Stromal cell of bone marrow (primary cell): ENCODE data around the gene WNT4.

Source experiments
- DNase-seq: peaks from one replicate; pipeline ENCODE4 v3.0.0-alpha.2; 2012; ENCODE audit warnings: low read depth

WNT4 gene

GRCh38 chr1:22143065-22144033, at the start of gene WNT4:
Gene WNT4 (minus strand): TSS chr1:22143097. CDS start chr1:22142922, 175 bp downstream.
- DNase-seq: peak; percentile 6

- no peak for DNase-seq
Measured at GRCh38 chr1:22190731-22191130, 47.8 kb upstream of the WNT4 start.

- no peak for DNase-seq
Measured at GRCh38 chr1:22190251-22190650, 47.4 kb upstream of the WNT4 start.

GRCh38 chr1:22189619-22190018, 46.7 kb upstream of the WNT4 start:
- DNase-seq: no peak

GRCh38 chr1:22188914-22189313, 46.0 kb upstream of the WNT4 start:
- DNase-seq: no peak

GRCh38 chr1:22188436-22188835, 45.5 kb upstream of the WNT4 start:
- DNase-seq: no peak

GRCh38 chr1:22186311-22186710, 43.4 kb upstream of the WNT4 start:
- DNase-seq: no peak

GRCh38 chr1:22184892-22185612, 42.2 kb upstream of the WNT4 start:
- no peak for DNase-seq

- no peak for DNase-seq
Measured at GRCh38 chr1:22184454-22184853, 41.6 kb upstream of the WNT4 start.

- DNase-seq: no peak
Measured at GRCh38 chr1:22182715-22183114, 39.8 kb upstream of the WNT4 start.

- DNase-seq: no peak
Measured at GRCh38 chr1:22179197-22179803, 36.4 kb upstream of the WNT4 start.

GRCh38 chr1:22177354-22178003, 34.6 kb upstream of the WNT4 start:
- no peak for DNase-seq

- no peak for DNase-seq
Measured at GRCh38 chr1:22176258-22176657, 33.4 kb upstream of the WNT4 start.

GRCh38 chr1:22174446-22175220, 31.7 kb upstream of the WNT4 start:
- no peak for DNase-seq

- no peak for DNase-seq
Measured at GRCh38 chr1:22171951-22172715, 29.2 kb upstream of the WNT4 start.

GRCh38 chr1:22169816-22170215, 26.9 kb upstream of the WNT4 start:
- no peak for DNase-seq

- DNase-seq: no peak
Measured at GRCh38 chr1:22168412-22168973, 25.6 kb upstream of the WNT4 start.

- DNase-seq: no peak
Measured at GRCh38 chr1:22166439-22166838, 23.5 kb upstream of the WNT4 start.

- no peak for DNase-seq
Measured at GRCh38 chr1:22164841-22165808, 22.2 kb upstream of the WNT4 start.
